Esophagus squamous epithelium (tissue), 4 donors: ENCODE measurements around the gene RNF34.

Experiments
- CTCF ChIP-seq, 6 experiments: fragments of 450-650 bp in 4 of 6; fragments of 200-600 bp in 2 of 6; sonication (generic) in 2 of 6; IDR thresholded peaks; one replicate each; pipeline ENCODE4 v1.5.1; 2016 to 2019; ENCODE audit warnings: antibody characterized with exemption in 6 of 6, mild to moderate bottlenecking in 4 of 6, moderate library complexity in 4 of 6
- POLR2A ChIP-seq, 4 donors: fragments of 450-650 bp; IDR thresholded peaks; one replicate each; pipeline ENCODE4 v1.6.1; 2017; ENCODE audit warnings: antibody characterized with exemption in 4 of 4, mild to moderate bottlenecking in 4 of 4, moderate library complexity in 3 of 4

DNA sequence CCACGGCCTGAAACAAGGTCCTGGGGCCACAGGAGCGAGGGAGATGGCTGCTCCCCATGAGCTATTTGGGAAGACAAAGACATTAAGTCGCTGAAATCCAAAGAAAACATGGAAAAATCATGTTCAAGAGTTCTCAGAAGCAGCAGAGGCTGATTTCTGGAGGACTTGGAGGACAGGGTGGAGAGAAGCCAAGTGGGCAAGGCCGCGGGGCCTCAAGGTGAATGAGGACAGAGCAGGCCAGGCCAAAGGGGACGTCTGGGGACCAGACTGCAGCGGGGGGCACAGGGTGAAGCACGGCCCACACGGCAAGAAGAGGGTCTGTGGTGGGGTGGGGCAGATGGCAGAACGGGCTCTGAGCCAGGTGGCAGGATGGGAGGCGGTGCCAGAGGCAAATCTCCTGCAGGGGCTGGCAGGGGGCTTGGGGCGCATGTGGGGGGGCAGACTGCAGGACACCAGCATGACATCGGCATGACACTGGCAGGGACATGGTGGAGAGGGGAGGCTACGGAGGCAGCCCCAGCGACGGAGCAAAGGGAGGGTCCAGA is 48.9 kb downstream of the RNF34 start:
- TF ChIP-seq POLR2A (IDR thresholded peaks at IDR 0.05) (no peak), CTCF (IDR thresholded peaks at IDR 0.05) (no peak)
